ENCODE measurements around the gene SLC6A6. TPM values are rescaled to one million over a fixed set of nuclear protein-coding genes. Genes with fewer than 3 reads are reported as not detected.

SLC6A6 gene
- total and polyA plus RNA-seq, 2 donors (not counting 1 experiment from before 2014, with no cell fraction given): 8.9 to 24.0 TPM

DNA sequence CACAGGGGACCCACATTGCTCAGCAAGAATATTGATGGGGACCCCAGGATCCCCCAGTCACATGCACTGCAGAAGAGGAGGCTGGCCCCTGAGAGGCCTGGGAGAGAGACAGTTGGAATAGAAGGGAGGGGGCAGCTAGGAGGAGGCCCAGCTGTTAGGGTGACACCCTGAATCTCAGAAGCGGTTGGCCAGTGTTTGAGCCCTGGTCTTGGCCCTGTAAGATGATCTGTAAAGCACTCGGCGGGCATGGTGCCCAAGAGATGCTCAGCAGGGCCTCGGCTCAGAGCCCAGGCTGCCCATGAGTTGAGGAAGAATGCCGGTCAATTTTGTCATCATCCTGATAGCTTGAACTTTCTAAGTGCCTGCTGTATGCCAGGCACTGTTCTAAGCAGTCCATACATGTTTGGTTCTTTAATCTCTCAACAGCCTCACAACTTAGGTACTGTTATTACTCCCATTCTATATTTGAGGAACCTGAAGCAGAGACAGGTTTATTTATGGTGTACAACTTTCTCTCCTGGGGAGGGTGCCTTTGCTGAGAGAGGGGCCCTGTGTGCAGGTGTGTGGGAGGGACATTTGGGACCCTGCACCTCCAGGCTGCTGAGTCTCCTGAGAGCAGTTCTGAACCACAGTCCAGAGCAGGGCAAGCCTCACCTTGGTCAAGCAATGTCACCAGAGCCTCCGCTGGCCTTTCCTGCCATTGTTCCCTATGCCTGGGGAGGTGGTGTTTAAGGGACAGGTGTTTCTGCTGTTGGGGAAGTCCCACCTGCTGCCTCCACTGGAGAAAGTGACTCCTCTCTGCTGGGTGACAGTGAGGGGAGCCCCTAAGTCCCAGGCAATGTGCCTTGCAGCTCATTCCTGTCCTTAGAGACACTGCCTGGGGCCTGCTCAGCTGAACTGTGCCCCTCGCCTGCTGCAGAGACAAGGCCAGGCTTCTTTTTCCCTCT lies 26.0 kb downstream of the SLC6A6 start:
- TF ChIP-seq CTCF (conservative IDR thresholded peaks at IDR 0.05 in 1 of 2, IDR thresholded peaks at IDR 0.05 in 1 of 2; ENCODE audit: low read depth in 1 of 2, low read length in 2 of 2): no peak
- TF ChIP-seq EZH2 (IDR thresholded peaks at IDR 0.05; ENCODE audit: low read length, missing control alignments): no peak
- no peak overlapping the region for H3K27ac ChIP-seq (ENCODE audit: insufficient read depth, low read length)

DNA sequence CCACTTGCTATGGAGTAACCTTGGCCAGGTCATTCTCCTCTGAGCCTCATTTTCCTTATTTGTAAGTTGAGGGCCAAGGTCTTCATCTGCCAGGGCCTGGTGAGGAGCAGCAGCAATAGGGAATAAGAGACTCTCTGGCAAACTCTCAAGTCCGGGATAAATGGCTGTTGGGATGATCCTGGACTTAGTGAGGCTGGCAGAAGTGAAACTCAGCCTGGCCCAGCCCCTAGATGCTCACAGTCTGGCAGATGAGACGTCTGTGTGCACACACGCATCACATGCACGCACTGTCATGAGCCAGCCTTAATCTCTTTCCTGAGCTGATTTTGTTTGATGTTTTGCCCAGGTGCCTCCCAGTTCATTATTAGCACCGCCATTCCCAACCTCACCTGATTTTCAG lies 26.8 kb downstream of the SLC6A6 start:
- Histone ChIP-seq H3K9ac (ENCODE audit: insufficient read depth, low read length) (no peak overlapping the region), H3K4me1 (ENCODE audit: control insufficient read depth, extremely low read depth, insufficient read depth, low read length) (peaks cover 22% of the 10 kb centered on the region), H3K9me3 (ENCODE audit: control insufficient read depth, insufficient read depth, low read depth, low read length) (no peaks in the 10 kb centered on the region), H3K4me3 (replicated peaks in 1 of 4; ENCODE audit: control extremely low read depth in 1 of 4, insufficient read depth in 1 of 4, low read depth in 3 of 4, low read length in 4 of 4) (no peak overlapping the region), H4K20me1 (ENCODE audit: control insufficient read depth, extremely low read depth, insufficient read depth, low read length) (no peaks in the 10 kb centered on the region), H3K27ac (ENCODE audit: insufficient read depth, low read length) (no peak overlapping the region), H3K36me3 (ENCODE audit: control insufficient read depth, insufficient read depth, low read length) (no peaks in the 10 kb centered on the region), H3K79me2 (ENCODE audit: control insufficient read depth, insufficient read depth, low read length) (no peaks in the 10 kb centered on the region), H3K27me3 (ENCODE audit: control insufficient read depth, insufficient read depth, low read length) (no peaks in the 10 kb centered on the region), H3K4me2 (ENCODE audit: extremely low read depth, insufficient read depth, low read length) (no peak overlapping the region), H2AFZ (ENCODE audit: low read length) (no peak overlapping the region)
- no peak for DNase-seq (ENCODE audit: low read depth in 2 of 2)
- TF ChIP-seq CTCF (conservative IDR thresholded peaks at IDR 0.05 in 1 of 2, IDR thresholded peaks at IDR 0.05 in 1 of 2; ENCODE audit: low read depth in 1 of 2, low read length in 2 of 2) (no peak), EZH2 (IDR thresholded peaks at IDR 0.05; ENCODE audit: low read length, missing control alignments) (no peak)

More for the DNA sequence above, 26.0 kb downstream of the SLC6A6 start:
- Histone ChIP-seq H3K27me3 (ENCODE audit: control insufficient read depth, insufficient read depth, low read length) (no peaks in the 10 kb centered on the region), H3K9ac (ENCODE audit: insufficient read depth, low read length) (no peak overlapping the region), H3K9me3 (ENCODE audit: control insufficient read depth, insufficient read depth, low read depth, low read length) (no peaks in the 10 kb centered on the region), H3K36me3 (ENCODE audit: control insufficient read depth, insufficient read depth, low read length) (no peaks in the 10 kb centered on the region), H3K4me3 (replicated peaks in 1 of 4; ENCODE audit: control extremely low read depth in 1 of 4, insufficient read depth in 1 of 4, low read depth in 3 of 4, low read length in 4 of 4) (no peak overlapping the region), H3K79me2 (ENCODE audit: control insufficient read depth, insufficient read depth, low read length) (no peaks in the 10 kb centered on the region), H3K4me2 (ENCODE audit: extremely low read depth, insufficient read depth, low read length) (no peak overlapping the region), H2AFZ (ENCODE audit: low read length) (no peak overlapping the region), H3K4me1 (ENCODE audit: control insufficient read depth, extremely low read depth, insufficient read depth, low read length) (peaks cover 16% of the 10 kb centered on the region), H4K20me1 (ENCODE audit: control insufficient read depth, extremely low read depth, insufficient read depth, low read length) (no peaks in the 10 kb centered on the region)
- DNase-seq (ENCODE audit: low read depth in 2 of 2): peak; percentile 33 to 55

- Histone ChIP-seq H3K36me3 (ENCODE audit: control insufficient read depth, insufficient read depth, low read length) (no peaks in the 10 kb centered on the region), H3K4me3 (replicated peaks in 1 of 4; ENCODE audit: control extremely low read depth in 1 of 4, insufficient read depth in 1 of 4, low read depth in 3 of 4, low read length in 4 of 4) (no peak overlapping the region), H3K27me3 (ENCODE audit: control insufficient read depth, insufficient read depth, low read length) (no peaks in the 10 kb centered on the region), H3K27ac (ENCODE audit: insufficient read depth, low read length) (no peak overlapping the region), H4K20me1 (ENCODE audit: control insufficient read depth, extremely low read depth, insufficient read depth, low read length) (no peaks in the 10 kb centered on the region), H3K79me2 (ENCODE audit: control insufficient read depth, insufficient read depth, low read length) (no peaks in the 10 kb centered on the region), H3K9ac (ENCODE audit: insufficient read depth, low read length) (no peak overlapping the region), H3K4me2 (ENCODE audit: extremely low read depth, insufficient read depth, low read length) (no peak overlapping the region), H3K4me1 (ENCODE audit: control insufficient read depth, extremely low read depth, insufficient read depth, low read length) (peaks cover 26% of the 10 kb centered on the region), H3K9me3 (ENCODE audit: control insufficient read depth, insufficient read depth, low read depth, low read length) (no peaks in the 10 kb centered on the region), H2AFZ (ENCODE audit: low read length) (no peak overlapping the region)
- TF ChIP-seq EZH2 (IDR thresholded peaks at IDR 0.05; ENCODE audit: low read length, missing control alignments) (no peak), CTCF (conservative IDR thresholded peaks at IDR 0.05 in 1 of 2, IDR thresholded peaks at IDR 0.05 in 1 of 2; ENCODE audit: low read depth in 1 of 2, low read length in 2 of 2) (no peak)
- DNase-seq (ENCODE audit: low read depth in 2 of 2): no peak
Observed at GRCh38 chr3:14429640-14430039, 27.2 kb downstream of the SLC6A6 start.
